NCI-H1436 (cell line): Measurements from ENCODE around the gene SERHL2.
"Not testable (repeated sequence)": the region's sequence is repeated elsewhere in the genome, so short reads cannot be mapped to it uniquely, and the experiment has no call there.

ENCODE experiments used
- DNase-seq: peaks from one replicate; lab custom pipeline; 2025; lab: John Stamatoyannopoulos, UW

The SERHL2 gene, protein sequence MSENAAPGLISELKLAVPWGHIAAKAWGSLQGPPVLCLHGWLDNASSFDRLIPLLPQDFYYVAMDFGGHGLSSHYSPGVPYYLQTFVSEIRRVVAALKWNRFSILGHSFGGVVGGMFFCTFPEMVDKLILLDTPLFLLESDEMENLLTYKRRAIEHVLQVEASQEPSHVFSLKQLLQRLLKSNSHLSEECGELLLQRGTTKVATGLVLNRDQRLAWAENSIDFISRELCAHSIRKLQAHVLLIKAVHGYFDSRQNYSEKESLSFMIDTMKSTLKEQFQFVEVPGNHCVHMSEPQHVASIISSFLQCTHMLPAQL

DNA sequence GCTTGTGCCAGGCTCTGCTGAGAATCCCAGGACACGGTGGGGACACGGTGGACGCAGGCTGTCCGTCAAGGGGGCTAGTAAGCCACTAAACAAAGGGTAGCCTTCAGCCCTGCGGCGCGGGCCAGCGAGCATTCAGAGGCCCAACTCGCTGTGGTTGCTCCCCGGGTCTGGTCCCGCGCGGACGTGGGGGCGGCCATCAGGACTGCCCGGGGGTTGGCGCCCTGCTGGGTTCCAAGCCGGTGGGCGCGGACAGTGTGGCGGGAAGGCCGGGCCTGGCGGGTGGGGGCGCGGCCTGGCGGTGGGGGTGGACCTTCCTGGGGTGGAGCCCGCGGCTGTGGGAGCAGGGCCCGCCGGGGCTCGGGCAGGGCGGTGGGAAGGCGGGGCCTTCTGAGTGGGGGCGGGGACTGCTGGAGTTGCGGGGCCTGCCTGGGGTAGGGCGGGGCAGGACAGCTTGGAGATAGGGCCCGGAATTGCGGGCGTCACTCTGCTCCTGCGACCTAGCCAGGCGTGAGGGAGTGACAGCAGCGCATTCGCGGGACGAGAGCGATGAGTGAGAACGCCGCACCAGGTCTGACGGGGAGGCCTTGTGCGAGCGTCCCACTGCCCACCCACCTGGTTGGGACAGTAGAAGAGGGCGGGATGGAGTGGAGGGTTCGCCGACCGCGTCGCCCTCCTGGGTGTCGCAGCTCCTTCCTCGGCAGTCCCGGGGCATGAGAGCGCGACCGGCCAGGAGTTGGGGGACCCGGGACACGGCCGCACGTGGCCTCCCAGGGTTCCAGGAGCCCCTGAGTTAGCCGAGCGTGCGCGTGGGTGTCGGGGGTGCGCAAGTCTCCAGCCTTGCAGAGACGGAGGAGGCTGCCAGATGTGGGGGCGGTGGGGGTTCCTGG lies at the start of gene SERHL2:
Gene SERHL2 (plus strand): TSS at position 482 of the 887 bp plus-strand sequence. CDS start 65 bp downstream, at position 547.
- DNase-seq, result peak; percentile 79

DNA sequence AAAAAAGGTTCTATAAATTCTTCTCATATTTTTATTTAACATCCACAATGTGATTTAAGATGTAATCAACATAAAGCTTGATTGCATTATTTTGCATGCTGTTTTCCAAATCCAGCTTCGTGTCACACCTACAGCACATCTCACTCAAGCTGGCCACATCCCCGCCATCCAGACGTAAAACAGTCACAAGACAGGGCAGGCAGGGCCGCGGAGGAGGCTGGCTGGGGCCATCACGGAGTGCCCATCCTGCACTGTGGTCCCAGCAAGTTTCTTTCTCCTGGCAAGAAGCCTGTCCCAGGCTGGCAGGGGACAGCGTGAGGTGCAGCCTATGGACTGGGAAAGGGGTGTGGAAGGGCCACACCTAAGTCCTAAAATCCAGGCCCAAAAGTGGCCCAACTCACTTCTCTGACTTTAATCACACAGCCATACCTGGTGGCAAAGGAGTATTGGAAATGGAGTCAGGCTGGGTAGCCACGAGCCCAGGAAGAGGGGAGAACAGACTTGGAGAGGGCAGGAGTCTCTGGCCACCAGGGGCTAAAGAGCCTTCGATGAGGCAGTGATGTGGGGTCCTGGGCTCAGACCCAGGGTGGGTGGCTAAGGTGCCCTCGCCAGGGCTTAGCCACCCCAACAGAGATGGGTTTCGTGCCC lies 45.3 kb upstream of the SERHL2 start:
- not testable (repeated sequence) for DNase-seq

DNA sequence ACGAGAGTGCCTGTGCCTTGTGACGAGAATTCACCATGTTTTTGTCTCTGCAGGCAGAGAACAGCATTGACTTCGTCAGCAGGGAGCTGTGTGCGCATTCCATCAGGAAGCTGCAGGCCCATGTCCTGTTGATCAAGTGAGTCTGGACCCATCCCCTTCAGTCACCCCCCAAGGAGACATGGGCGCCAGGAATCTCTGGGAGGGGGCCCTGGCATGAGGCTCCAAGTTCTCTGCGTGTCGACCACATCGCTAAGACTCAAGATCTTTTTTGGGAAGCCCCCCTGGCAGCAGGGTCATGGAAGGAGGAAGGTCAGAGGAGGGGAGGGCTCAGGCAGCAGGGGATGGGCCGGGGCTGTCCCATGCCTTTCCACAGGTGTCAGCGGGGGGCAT lies 44.8 kb upstream of the SERHL2 start:
- DNase-seq, result not testable (repeated sequence)

DNA sequence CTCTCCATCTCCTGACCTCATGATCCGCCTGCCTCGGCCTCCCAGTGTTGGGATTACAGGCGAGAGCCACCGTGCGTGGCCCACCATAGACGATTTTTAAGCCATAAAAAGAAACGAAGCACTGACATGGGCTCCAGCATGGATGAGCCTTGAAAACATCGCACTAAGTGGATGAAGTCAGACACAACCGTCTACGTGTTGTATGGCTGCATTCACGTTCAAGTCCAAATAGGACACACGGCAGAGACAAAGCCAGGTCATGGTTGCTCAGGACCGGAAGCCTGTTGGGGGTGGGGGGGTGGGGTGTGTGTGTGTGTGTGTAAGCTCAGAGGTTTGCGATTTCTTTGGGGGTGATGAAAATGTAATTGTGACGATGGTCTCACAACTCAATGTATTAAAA lies 44.2 kb upstream of the SERHL2 start:
- no peak for DNase-seq

DNA sequence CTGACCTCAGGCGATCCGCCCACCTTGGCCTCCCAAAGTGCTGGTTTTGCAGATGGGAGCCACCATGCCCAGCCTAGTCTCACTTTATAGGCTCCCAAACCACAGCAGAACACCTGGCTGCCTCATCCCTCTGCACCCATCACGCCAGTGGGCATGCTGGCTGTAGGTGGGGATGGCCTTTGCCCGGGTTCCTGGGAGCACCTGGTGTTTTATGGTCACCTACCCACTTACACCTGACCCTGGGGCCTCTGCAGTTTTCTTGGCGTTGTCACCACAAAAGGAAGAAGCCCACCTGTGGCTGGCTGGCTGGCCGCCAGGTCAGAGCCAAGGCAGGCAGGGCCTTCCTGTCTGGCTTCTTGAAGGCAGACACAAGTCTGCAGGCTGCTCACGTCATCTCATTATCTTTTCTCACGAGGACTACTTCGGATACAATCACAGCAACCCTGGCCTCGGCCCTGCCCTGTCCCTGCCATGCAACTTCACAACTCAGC lies 42.3 kb upstream of the SERHL2 start:
- DNase-seq, result no peak

DNA sequence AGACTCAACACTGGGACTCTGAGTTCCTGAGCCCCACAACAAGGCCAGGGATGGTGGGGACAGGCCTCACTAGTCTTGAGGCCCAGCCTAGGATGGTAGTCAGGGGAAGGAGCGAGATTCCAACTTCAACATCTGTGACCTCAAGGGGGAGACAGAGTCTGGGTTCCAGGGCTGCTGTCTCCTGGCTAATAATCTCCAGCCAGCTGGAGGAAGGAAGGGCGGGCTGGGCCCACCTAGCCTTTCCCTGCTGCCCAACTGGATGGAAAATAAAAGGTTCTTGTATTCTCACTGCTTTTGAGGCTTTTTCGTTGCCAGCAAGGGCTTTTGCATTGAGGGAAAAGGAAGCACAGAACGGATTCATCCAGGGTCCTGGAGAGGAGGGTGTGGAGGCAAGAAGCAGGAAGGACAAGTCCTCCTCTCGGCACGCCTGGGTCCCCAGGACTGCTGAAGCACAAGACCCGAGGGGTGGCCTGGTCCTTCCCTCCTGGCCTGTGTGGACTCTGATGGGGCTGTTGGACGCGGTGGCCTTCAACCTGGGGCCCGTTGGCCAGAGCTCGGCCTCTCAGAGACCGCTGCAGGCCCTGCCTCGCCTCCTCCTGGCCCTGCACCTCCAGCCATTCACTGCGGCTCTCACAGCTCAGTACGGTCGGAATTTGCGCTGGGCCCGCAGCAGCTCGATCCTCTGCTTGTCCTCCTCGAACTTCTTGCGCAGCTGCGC lies 41.3 kb upstream of the SERHL2 start:
- not testable (repeated sequence) for DNase-seq

DNA sequence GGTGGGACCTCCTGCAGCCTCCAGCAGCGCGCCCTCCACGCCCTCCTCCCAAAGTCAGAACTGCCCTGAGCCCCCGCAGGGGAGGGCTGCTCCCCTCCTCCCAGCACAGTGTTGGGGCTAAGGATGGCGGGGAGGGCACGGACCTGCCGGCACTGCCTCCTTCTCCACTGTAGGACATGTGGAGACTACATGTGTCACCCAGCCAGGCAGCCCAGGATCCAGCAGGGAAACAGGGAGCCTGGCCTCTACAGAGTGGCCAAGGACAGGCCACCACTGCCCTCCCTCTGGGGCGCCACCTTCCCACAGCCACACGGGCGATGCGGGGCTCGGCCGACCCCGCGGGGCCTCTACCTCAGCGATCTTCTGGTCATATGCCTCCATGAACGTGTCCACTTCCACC lies 39.4 kb upstream of the SERHL2 start:
- not testable (repeated sequence) for DNase-seq

DNA sequence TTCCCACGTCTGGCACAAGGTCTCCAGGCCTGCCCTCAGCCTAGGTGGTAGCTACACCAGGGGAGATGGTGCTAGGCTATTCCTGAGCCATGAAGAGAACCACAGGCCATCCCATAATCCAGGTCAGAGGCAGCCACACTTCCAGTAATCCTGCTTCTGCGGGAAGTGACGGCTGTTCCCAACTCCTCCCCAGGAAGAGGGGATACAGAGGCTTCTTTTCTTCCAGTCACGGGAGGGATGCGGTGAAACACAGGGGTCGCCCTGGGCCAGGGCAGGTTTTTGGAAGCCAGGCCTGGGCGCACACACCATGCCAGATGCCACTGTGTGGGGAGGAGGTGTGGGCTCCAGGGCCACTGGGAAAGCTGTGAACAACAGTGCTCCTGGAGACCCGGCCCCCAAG lies 38.5 kb upstream of the SERHL2 start:
- not testable (repeated sequence) for DNase-seq

DNA sequence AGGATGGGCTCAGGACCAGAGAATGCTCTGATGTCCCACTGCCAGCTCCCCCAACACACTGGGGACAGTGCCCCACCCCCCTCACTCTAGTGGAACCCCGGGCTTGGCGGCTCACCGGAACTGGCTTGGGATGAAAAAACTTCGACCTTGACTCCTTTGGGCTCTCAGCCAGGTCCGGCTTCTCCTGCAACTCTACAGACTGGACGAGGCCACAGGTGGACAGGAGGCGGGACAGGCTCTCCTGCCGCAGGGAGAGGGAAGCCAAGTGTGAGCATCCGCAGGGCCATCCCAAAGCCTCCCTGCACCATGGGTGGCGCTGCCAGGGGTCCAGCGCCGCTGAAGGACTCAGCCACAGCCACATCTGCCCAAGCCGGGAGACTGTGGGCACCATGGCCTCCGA lies 37.9 kb upstream of the SERHL2 start:
- no peak for DNase-seq

DNA sequence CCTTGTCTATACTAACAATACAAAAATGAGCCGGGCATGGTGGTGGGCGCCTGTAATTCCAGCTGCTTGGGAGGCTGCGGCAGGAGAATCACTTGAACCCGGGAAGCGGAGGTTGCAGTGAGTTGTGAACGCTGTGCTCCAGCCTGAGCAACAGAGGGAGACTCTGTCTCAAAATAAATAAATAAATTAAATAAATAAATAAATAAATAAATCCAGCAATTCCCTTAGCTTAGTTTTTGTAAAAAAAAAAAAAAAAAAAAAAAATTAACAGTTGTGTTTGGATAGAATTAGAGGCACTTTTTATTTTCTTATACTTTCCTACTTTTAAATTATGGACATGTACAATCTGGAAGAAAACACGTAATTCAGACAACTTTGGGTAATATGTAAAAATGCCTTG lies 36.7 kb upstream of the SERHL2 start:
- not testable (repeated sequence) for DNase-seq

DNA sequence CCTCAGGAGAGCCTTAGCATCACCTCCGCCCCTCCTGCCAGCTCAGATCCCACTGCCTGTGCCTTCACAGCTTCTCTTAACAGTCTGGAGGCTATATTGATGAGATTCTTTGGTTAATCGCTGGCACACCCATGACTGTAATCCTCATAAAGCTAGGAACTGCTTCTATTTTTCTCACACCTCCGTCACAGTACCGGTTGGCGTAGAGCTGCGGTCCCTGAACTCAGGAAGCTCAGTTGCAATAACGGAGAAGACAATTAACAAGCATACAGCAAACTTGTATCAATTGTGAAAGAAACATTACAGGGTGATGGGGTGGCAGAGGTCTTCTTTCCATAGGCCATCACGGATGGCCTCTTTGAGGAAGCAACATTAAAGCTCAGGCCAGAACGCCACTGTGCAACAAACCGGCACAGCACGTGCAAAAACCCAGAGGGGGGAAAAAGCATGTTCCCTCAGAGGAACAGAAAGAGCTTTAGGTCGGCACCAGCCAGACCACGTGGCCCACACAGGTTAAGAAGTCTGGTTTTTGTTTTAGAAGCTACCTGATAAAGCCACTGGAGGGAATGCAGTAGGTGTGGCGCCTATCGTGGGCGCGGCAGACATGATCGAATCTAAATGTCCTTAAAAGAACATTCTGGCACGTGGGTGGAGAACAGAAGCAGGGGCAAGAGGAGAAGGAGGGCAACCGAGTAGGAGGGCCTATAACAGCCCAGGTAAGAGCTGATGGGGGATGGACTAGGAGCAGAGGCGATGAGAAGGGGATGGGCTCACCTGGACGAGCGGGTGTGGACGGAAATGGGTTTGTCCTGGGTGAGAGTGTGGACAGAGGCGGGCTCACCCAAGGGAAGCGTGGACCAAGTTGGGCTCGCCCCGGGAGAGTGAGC lies 34.9 kb upstream of the SERHL2 start:
- DNase-seq, result not testable (repeated sequence)

DNA sequence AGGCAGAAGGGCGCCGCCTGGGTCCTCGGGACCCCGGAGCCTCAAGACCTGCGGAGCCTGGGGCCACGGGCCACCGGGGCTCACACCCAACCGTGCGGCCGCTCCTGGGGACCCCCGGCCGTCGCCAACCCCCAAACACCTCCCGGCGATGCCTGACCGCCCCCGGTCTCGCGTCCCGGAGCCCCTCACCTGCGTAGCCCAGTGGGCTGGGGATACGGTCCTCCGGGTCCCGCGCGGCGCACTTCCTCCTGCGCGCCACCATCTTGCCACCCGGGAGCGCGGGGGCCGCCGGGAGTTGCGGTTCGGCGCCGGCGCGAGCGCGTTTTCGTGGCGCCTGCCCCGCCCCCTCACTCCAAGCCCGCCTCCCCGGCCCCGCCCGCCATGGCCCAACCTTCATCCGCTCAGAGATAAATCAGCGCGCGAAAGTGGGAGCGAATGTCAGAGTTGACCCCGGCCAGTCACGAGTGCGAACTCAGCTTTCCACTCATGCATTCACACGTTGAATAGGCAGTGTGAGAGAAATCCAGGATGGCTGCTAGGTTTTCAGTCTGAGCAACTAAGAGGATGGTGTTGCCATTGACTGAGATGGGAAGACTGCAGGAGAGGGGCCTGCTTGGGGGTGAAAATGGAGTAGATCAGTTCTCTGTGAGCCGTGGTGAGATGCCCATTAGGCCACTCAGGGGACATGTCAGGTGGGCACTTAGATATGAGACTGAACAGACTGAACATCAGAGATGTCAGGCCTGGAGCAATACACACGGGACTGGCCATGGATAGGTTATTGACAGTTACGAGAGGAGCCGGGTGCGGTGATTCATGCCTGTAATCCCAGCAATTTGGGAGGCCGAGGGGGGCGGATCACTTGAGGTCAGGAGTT lies 34.0 kb upstream of the SERHL2 start, which contains the start of gene RRP7A:
Gene RRP7A (minus strand): TSS at position 272 of the 877 bp plus-strand sequence. CDS start 10 bp downstream, at position 262.
- peak; percentile 60 for DNase-seq

DNA sequence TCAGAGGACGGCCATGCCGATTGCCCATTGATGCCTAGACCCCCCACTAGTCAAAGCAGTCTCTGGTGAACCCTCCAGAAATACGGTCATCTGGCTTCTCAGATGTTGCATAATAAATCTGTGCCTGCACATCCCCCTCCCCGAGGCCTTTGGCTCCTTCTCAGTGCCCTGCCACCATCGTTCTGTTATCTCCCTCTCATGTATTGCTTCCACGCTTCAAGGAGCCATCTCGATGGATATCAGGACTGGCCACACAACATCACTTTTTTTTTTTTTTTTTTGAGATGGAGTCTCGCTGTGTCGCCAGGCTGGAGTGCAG lies 32.6 kb upstream of the SERHL2 start:
- DNase-seq, result no peak

DNA sequence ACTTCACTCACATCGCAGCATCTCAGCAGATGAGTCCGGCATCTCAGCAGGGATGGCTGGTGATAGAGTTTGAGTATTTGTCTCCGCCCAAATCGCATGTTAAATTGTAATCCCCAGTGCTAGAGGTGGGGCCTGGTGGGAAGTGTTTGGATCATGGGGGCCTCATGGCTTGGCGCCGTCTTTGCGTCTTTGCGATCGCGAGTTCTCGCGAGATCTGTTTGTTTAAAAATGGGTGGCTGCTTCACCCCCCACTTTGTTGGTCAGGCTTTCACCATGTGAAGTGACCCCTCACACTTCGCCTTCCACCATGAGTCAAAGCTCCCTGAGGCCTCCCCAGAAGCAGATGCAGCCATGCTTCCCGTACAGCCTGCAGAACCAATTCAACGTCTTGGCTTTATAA lies 31.2 kb upstream of the SERHL2 start:
- DNase-seq, result no peak

DNA sequence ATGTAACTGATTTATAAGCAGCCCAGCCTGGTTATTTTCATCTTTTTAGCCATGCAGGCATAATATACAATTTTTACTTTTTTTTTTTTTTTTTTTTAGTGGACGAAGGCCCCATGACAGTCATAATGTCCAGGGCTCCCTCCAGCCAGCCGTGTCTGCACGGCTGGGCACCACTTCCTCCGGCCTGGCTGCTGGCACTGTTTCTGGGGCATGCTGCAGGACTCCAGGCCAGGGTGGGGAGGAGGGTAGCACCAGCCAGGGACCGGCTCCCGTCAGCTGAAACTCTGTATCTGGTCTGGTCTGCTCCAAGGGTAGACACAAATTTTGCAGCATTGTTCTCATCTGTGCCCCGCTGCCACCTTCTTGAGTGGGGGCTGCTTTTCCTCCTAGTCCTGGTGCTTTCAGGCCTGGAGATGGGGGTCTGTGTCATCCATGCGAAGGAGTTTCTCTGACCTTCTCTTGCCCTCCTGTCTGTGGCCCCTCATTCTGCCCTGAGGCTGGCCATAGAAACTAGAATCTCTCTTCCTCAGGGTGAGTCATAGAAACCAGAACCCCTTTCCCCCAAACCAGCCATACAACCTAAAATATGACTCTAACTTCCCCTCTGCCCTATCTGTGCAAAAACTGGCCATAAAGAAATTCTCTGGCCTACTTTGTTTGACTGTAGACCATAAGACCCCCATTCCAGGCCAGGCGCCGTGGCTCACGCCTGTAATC lies 25.0 kb upstream of the SERHL2 start:
- DNase-seq, result no peak

DNA sequence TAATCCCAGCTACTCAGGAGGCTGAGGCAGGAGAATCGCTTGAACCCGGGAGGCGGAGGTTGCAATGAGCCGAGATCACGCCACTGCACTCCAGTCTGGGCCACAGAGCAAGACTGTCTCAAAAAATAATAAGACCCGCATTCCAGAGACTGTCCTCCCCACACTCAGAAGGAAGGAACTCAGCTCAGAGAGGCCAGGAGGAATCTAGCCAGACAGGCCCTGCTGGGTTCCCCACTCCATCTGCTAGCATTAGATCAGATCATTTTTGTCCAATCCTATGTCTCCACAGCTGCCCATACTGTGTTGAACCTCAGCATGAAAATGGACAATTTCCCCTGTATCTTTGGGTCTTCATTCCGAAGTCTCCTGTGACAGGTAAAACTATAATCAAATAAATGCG lies 24.3 kb upstream of the SERHL2 start:
- DNase-seq, result not testable (repeated sequence)

DNA sequence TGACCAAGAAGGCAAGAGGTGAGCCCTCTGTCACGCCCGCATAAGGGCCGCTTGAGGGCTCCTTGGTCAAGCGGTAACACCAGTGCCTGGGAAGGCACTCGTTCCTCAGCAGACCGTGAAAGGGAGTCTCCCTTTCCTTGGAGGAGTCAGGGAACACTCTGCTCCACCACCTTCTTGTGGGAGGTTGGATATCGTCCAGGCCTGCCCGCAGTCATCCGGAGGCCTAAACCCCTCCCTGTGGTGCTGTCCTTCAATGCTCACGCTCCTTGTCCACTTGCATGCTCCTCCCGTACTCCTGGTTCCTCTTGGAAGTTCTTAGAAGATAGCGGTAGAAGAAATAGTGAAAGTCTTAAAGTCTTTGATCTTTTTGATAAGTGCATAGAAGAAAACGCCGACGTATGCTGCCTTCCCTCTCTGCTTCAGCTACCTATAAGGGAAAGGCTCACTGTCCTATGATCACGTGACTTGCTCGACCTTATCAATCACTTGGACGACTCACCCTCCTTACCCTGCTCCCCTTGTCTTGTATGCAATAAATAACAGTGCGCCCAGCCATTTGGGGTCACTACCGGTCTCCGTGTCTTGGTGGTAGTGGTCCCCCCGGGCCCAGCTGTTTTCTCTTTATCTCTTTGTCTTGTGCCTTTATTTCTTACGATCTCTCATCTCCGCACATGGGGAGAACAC lies 22.2 kb upstream of the SERHL2 start:
- not testable (repeated sequence) for DNase-seq

DNA sequence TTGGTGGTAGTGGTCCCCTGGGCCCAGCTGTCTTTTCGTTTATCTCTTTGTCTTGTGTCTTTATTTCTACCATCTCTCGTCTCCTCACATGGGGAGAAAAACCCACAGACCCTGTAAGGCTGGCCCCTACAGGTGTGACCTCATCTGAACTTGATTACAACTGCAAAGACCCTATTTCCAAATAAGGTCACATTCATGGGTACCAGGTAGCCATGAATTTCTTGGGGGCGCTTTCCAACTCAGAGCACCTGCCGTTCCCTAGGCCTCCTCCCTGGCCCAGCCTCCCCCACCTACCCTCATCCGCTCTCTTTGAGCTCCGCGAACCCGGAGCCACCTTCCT lies 20.1 kb upstream of the SERHL2 start:
- no peak for DNase-seq
